Measurements from ENCODE around the gene TAGLN. TPM values are rescaled to one million over a fixed set of nuclear protein-coding genes. Genes with fewer than 3 reads are reported as not detected.

The TAGLN gene
- total RNA-seq, 1 experiment from 2014 or later, result 71.5 TPM

DNA sequence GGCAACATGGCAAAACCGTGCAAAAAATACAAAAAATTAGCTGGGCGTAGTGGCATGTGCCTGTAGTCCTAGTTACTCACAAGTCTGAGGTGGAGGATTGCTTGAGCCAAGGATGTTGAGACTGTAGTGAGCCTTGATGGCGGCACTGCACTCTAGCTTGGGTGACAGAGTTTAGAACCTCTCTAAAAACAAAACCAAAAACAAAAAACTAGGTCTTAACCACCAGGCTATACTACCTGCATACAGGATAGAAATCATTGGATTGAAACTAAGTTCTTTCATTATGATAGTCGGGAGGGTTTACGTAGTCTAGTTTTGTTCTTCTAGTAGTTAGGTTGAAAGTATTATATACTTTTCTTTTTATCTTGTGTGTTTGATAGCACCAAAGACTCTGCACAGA is 39.1 kb downstream of the TAGLN start (continued):
- TF ChIP-seq ZNF532 (CRISPR knock-in tag; IDR thresholded peaks at IDR 0.05; ENCODE audit: borderline replicate concordance), result no peak
- no peak for TF ChIP-seq EMX1 (CRISPR knock-in tag; IDR thresholded peaks at IDR 0.05)
- no peak for TF ChIP-seq NR2C2 (CRISPR knock-in tag; IDR thresholded peaks at IDR 0.05)
- TF ChIP-seq SOX15 (CRISPR knock-in tag; IDR thresholded peaks at IDR 0.05), result no peak

DNA sequence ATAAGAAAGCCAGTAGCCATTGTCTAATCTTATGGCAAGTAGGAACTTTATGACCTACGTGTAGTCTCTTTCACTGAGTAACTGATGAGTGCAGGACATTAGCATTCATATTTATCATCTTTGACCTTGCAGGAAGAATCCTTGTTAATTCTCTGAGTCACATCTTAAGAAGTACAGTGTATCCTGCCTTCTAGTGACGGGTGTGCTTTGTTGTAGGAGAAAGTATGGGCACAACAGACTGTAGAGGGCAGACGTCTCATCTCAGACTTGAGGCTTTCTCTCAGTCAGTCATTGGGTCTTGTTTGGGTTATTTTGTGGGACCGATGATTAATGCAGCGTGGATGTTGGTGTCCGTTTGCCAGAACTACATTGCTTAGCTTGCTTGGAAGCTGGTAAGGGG is 40.1 kb downstream of the TAGLN start:
- ChIA-PET CTCF (no interaction called here), POLR2A (no interaction called here)
- Mint-ChIP-seq H3K9me3 (no peaks in the 10 kb centered on the region), H3K4me3 (no peak overlapping the region), H3K4me1 (peaks cover under 1% of the 10 kb centered on the region; the same call in 1 of the 2 replicates), H3K27ac (no peak overlapping the region), H3K36me3 (peaks cover 35% of the 10 kb centered on the region), H3K27me3 (ENCODE audit: low read depth) (no peaks in the 10 kb centered on the region)
- TF ChIP-seq ETV6 (CRISPR knock-in tag; IDR thresholded peaks at IDR 0.05) (no peak), RORB (CRISPR knock-in tag; IDR thresholded peaks at IDR 0.05) (no peak), ZNF317 (CRISPR knock-in tag; IDR thresholded peaks at IDR 0.05; ENCODE audit: borderline replicate concordance, low read depth) (no peak), ZNF423 (CRISPR knock-in tag; IDR thresholded peaks at IDR 0.05) (no peak), NFYB (CRISPR knock-in tag; conservative IDR thresholded peaks at IDR 0.05; ENCODE audit: low read depth) (no peak), PREB (CRISPR knock-in tag; IDR thresholded peaks at IDR 0.05; ENCODE audit: borderline replicate concordance) (no peak), NR1H2 (CRISPR knock-in tag; IDR thresholded peaks at IDR 0.05) (no peak)
- TF ChIP-seq, protein P1, sequence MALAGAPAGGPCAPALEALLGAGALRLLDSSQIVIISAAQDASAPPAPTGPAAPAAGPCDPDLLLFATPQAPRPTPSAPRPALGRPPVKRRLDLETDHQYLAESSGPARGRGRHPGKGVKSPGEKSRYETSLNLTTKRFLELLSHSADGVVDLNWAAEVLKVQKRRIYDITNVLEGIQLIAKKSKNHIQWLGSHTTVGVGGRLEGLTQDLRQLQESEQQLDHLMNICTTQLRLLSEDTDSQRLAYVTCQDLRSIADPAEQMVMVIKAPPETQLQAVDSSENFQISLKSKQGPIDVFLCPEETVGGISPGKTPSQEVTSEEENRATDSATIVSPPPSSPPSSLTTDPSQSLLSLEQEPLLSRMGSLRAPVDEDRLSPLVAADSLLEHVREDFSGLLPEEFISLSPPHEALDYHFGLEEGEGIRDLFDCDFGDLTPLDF (CRISPR knock-in tag; IDR thresholded peaks at IDR 0.05), result no peak
- DNase-seq (ENCODE audit: low spot score) (no peak), ATAC-seq (no peak)

DNA sequence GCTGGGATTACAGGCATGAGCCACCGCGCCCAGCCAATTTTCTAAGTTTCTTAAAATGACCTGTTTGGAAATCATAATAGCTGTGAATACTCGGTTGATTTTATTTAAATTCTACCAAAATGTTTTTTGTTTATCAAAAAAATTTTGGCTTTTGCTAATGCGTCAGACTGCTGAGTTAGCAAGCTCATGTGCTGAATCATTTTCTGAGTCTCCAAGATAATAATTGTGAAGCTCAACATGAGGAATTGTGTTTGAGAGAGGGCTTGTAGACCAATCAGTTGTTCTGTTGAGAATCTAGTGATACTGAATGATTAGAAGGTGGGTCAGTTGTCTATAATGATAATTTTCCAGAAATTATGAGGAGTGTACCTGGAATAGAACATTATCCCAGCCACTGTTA is 49.2 kb downstream of the TAGLN start:
- ChIA-PET CTCF (interaction anchor here (1.5 kb wide), 1 partner anchor 68 kb away, joined by 3 read pairs; the partner anchor contains the start of gene BACE1), POLR2A (no interaction called here)
- no peak overlapping the region for H3K27ac Mint-ChIP-seq

DNA sequence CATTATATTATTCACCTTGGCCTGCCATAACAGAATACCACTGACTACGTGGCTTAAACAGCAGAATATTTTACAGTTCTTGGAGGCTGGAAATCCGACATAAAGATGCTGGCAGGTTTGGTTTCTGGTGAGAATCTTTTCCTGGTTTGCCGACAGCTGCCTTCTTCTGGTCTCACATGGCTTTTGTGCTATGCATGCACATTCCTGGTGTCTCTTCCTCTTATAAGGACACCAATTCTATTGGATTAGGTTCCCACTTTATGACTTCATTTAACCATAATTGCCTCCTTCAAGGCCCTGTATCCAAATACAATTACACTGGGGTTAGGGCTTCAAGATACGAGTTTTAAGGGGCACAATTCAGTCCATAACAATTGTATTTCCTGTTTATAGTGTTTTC is 50.4 kb downstream of the TAGLN start:
- DNase-seq (ENCODE audit: low spot score) (no peak), ATAC-seq (no peak)
- H3K27ac Mint-ChIP-seq, result no peak overlapping the region
- ChIA-PET POLR2A (no interaction called here), CTCF (no interaction called here)
- no peaks in the 10 kb centered on the region for H3K27me3 Mint-ChIP-seq (ENCODE audit: low read depth)
- H3K4me1 Mint-ChIP-seq, result no peaks in the 10 kb centered on the region
- H3K9me3 Mint-ChIP-seq, result no peaks in the 10 kb centered on the region
- H3K36me3 Mint-ChIP-seq, result peaks cover 61% of the 10 kb centered on the region
- no peak overlapping the region for H3K4me3 Mint-ChIP-seq
- TF ChIP-seq ZNF281 (CRISPR knock-in tag; IDR thresholded peaks at IDR 0.05) (no peak), GRHL2 (CRISPR knock-in tag; IDR thresholded peaks at IDR 0.05; ENCODE audit: insufficient replicate concordance, severe bottlenecking) (no peak), ZNF532 (CRISPR knock-in tag; IDR thresholded peaks at IDR 0.05; ENCODE audit: borderline replicate concordance) (no peak)

More for the DNA sequence above, 49.2 kb downstream of the TAGLN start:
- DNase-seq (ENCODE audit: low spot score), result no peak
- no peaks in the 10 kb centered on the region for H3K9me3 Mint-ChIP-seq
- H3K4me1 Mint-ChIP-seq, result no peaks in the 10 kb centered on the region
- no peak overlapping the region for H3K4me3 Mint-ChIP-seq
- no peak for ATAC-seq
- H3K27me3 Mint-ChIP-seq (ENCODE audit: low read depth), result no peaks in the 10 kb centered on the region
- TF ChIP-seq, protein P2, sequence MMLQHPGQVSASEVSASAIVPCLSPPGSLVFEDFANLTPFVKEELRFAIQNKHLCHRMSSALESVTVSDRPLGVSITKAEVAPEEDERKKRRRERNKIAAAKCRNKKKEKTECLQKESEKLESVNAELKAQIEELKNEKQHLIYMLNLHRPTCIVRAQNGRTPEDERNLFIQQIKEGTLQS (CRISPR knock-in tag; conservative IDR thresholded peaks at IDR 0.05), result no peak
- TF ChIP-seq MAX (CRISPR knock-in tag; IDR thresholded peaks at IDR 0.05) (no peak), JAZF1 (CRISPR knock-in tag; IDR thresholded peaks at IDR 0.05) (no peak), NFATC4 (CRISPR knock-in tag; IDR thresholded peaks at IDR 0.05) (no peak)
- H3K36me3 Mint-ChIP-seq, result peaks cover 65% of the 10 kb centered on the region

Data from WTC11 (cell line).